Activated CD4-positive, CD25-positive, alpha-beta regulatory T cell treated with anti-CD3 and anti-CD28 coated beads, Interleukin-2, amount 50 U/mL, for 24 hours (primary cell): ENCODE results near the gene STON1.
"Not testable (repeated sequence)": the region's sequence is repeated elsewhere in the genome, so short reads cannot be mapped to it uniquely, and the experiment has no call there.

Experiments
- ATAC-seq, 2 donors: fragments of 150-1000 bp; cut with Tn5 transposase; one replicate each; pipeline ENCODE4 v1.10.0; 2021; ENCODE audit warnings: mild to moderate bottlenecking in 1 of 2, moderate library complexity in 1 of 2

Gene STON1, protein sequence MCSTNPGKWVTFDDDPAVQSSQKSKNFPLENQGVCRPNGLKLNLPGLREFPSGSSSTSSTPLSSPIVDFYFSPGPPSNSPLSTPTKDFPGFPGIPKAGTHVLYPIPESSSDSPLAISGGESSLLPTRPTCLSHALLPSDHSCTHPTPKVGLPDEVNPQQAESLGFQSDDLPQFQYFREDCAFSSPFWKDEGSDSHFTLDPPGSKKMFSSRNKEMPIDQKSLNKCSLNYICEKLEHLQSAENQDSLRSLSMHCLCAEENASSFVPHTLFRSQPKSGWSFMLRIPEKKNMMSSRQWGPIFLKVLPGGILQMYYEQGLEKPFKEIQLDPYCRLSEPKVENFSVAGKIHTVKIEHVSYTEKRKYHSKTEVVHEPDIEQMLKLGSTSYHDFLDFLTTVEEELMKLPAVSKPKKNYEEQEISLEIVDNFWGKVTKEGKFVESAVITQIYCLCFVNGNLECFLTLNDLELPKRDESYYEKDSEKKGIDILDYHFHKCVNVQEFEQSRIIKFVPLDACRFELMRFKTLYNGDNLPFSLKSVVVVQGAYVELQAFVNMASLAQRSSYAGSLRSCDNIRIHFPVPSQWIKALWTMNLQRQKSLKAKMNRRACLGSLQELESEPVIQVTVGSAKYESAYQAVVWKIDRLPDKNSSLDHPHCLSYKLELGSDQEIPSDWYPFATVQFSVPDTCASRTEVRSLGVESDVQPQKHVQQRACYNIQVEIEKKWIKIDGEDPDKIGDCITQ

DNA sequence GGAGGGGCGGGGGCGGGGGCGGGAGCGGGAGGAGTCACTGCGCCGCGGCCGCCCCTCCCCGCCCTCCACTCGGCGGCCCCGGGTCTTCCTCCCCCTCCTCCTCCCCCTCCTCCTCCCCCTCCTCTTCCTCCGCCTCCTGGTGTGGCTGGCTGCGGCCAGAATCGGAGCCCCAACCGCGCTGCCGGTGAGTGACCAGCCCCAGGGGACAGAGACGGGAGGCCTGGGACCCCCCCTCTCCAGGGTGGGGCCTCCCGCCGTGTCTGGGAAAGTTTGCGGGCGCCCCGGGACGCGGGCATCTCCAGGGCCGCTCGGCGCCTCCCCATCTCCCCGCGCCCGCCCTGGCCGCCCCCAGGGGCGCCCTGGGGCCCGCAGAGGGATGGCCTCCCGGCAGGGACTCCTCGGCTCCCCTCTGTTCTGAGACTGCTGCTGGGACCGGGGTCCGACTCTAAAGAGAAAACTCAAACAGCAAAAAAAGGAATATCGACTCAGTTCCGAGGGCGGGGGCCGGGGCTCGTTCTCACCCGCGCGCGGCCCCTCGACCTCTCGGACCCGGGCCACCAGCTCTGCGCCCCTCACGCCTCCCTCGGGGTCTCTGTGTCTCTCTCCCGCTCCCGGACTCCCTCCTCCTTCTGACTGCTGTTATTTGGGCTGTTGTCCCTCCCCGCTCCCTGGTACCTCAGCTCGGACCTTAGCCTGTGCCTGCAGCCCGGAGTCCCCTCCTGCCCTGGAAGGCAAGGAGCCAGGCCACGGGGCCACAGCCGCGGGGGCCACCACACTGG is at the start of gene STON1:
STON1 (plus strand) TSS at position 122 of the 779 bp plus-strand sequence. CDS start 50,480 bp downstream, outside the sequence.
- ATAC-seq: peak; percentile 28 to 66

- no peak for ATAC-seq
These were observed 49.4 kb upstream of the STON1 start for GRCh38 chr2:48480526-48480925.

DNA sequence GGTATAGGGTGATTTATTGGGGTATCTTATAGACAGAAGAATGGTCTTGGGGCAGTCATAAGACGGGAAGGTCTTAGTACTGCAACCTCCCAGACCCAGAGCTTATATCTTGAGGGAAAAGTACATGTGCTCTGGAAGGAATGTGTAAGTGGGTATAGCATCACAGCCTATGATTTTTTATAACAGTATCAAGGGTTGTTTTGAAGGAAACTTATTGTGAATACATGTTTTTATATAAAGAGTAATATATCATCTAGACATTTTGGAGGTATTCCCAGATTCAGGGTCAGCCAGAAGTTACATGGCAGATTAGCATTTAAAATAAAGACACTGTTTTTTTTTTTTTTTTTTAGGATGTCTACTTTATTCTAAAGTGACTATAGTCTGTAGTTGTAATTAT is 47.6 kb upstream of the STON1 start:
- no peak for ATAC-seq

GRCh38 chr2:48482769-48483168 is 47.2 kb upstream of the STON1 start:
- no peak for ATAC-seq

- ATAC-seq: no peak
These were observed 46.4 kb upstream of the STON1 start for GRCh38 chr2:48483506-48483905.

GRCh38 chr2:48483916-48484315 is 46.0 kb upstream of the STON1 start:
- ATAC-seq: no peak

GRCh38 chr2:48488545-48488944 is 41.4 kb upstream of the STON1 start:
- no peak for ATAC-seq

- no peak for ATAC-seq
These were observed 33.1 kb upstream of the STON1 start for GRCh38 chr2:48496849-48497248.

GRCh38 chr2:48504647-48505327 is 25.2 kb upstream of the STON1 start:
- ATAC-seq: no peak

DNA sequence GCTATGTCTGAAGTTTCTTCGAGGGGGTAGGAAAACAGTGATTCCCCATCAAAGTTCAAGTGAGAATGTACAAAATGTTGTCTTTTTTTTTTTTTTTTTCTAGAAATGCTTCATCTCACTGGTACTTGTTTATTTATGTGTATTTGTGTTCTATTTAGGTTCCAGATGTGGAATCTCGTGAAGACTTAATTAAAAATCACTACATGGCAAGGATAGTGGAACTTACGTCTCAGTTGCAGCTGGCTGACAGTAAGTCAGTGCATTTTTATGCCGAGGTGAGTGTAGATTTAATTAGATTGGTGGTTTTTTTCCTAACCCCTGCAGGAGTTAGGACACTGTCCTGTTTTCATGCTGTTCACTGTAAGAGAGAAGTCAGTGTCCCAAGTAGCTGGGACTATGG is 22.8 kb upstream of the STON1 start:
- no peak for ATAC-seq

- no peak for ATAC-seq
These were observed 21.4 kb upstream of the STON1 start for GRCh38 chr2:48508461-48509124.

GRCh38 chr2:48510329-48510728 is 19.6 kb upstream of the STON1 start:
- ATAC-seq: no peak

DNA sequence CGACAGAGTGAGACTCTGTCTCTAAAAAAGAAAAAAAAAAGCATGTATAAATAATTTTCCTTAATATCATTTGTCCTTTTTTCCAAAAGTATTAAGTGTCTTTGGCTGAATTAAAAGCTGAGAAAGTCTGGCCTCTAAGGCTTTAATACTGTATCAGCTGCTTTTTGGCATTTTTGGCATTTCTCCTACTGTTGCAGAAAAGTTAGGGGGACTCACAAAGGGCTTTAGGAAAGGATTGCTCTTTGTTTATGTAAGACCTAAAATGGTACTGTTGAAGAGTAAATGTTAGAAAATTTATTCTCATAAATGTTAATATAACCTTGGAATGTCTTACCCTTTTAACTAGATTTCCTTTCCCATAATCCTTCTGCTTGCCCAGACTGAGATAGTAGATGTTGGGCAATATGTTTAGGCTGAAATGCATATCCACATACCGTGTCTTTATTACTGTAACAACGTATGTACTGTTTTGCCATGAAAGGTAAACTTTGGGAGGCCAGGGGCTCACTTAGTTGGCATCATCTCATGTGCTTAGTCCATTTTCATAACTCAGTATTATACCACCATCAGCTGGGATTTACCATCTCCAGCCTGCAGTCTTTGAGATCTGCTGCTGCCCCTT is 18.0 kb upstream of the STON1 start:
- ATAC-seq: no peak

DNA sequence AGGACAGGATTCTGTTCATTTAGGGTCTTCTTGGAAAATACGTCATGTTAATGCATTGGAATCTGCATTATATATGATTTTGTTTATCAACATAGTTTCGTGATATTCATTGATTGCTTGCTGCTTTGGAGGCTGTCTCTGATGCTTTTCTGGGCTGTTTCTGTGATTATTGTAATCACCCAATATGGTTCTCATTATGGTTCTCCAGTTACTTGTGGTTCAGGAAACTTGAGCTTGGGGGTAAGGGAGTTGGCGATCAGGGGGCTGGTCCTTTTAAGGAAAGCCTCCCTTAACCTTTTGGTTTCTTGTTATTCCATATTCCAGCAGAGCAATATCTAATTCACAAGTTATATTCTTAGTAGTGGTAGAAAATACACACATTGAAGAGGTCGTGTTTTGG is 17.4 kb upstream of the STON1 start:
- ATAC-seq: no peak

- no peak for ATAC-seq
These were observed 15.5 kb upstream of the STON1 start for GRCh38 chr2:48514348-48515003.

DNA sequence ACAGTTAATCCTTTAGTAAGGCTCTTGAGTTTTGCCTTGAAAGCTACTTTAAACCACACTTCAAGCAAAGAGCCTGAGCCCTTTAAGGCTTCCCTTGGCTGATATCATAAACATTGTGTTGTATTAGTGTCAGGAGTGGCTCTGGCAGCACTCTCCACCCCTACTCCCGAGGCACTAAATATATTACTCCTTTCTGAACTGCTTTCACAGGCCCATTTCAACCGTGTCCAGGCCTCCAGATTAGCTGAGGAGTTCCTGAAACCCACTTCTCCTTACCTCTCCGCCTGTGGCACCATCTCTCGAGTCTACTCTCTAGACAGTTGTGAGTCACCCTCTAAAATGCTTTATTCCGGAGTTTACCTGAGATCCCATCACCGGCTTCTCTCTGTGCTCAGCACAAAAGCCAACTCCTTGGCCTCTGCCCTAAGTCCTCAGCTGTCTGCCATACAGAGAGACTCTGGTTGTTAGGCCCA is 14.4 kb upstream of the STON1 start:
- ATAC-seq: no peak

- ATAC-seq: no peak
These were observed 10.4 kb upstream of the STON1 start for GRCh38 chr2:48519593-48519992.

GRCh38 chr2:48524756-48525155 is 5.2 kb upstream of the STON1 start:
- ATAC-seq: not testable (repeated sequence)

- ATAC-seq: no peak
These were observed 4.5 kb upstream of the STON1 start for GRCh38 chr2:48525269-48525943.

DNA sequence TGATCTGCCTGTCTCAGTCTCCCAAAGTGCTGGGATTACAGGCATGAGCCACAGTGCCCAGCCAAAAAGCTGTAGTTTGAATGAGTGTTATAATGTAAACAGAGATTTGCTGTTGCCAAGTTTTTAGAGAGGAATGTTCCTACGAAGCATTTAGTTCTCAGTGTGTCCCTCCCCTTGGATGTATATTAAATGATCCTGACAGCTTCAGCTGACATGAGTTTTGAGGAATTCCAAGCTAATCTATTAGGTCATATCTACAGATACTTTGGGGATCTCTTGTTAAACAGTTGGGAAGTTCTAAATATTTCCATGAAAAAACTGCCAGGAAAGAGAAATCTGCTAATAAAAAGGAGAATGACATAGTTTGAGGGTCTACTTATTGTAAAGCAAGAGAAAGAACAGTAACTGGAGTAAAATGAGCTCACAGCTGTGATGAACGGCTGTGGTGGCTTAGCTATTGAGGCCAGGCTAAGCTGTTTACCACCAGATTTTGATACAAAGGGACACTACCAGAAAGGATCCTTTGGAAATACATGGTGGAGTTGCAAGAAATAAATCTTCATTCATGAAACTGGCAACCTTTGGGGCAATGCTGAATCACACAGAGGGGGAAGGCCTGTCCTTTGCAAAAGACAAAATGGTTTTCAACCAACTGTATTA is 2.6 kb upstream of the STON1 start:
- no peak for ATAC-seq
